A549 (cell line): Measurements from ENCODE around the gene HSD17B13.

Source experiments
- CTCF ChIP-seq: fragments of >200 bp; sonication (Bioruptor Twin); formaldehyde crosslinking; IDR thresholded peaks from 3 replicates; pipeline ENCODE4 v1.5.1; 2016
- EP300 ChIP-seq, 2 experiments: fragments of >200 bp; sonication (Bioruptor Twin); formaldehyde crosslinking; IDR thresholded peaks; 2 replicates in 1 of 2; 3 replicates in 1 of 2; pipeline ENCODE4 v1.6.1; 2016 to 2017
- ESRRA ChIP-seq: fragments of 150-350 bp; IDR thresholded peaks from 2 replicates; pipeline ENCODE4 v1.6.1; 2014; ENCODE audit warnings: mild to moderate bottlenecking, low read length, borderline replicate concordance
- FOSL2 ChIP-seq, 2 experiments: fragments of 450-650 bp in 1 of 2; fragments of >200 bp in 1 of 2; sonication (Bioruptor Twin) in 1 of 2; formaldehyde crosslinking; IDR thresholded peaks; 2 replicates each; pipeline versions ENCODE4 v1.5.0 to v1.6.1; 2016 to 2020; ENCODE audit warnings: mild to moderate bottlenecking in 1 of 2, moderate library complexity in 1 of 2
- JUN ChIP-seq, 2 experiments: fragments of >200 bp; sonication (Bioruptor Twin); formaldehyde crosslinking; IDR thresholded peaks; 2 replicates in 1 of 2; 3 replicates in 1 of 2; pipeline ENCODE4 v1.6.1; 2016 to 2017
- MAFK ChIP-seq: fragments of 450-650 bp; IDR thresholded peaks from 2 replicates; pipeline ENCODE4 v1.6.1; 2014; ENCODE audit not compliant: partially characterized antibody
- POLR2A ChIP-seq: IDR thresholded peaks from 2 replicates; pipeline ENCODE4 v1.6.1; 2012; ENCODE audit warnings: mild to moderate bottlenecking, low read length
- POLR2AphosphoS2 ChIP-seq: conservative IDR thresholded peaks from 2 replicates; pipeline ENCODE4 v1.6.1; 2012; ENCODE audit warnings: low read length, improper control_type of control experiment, inconsistent platforms
- RCOR1 ChIP-seq: fragments of 150-350 bp; IDR thresholded peaks from 2 replicates; pipeline ENCODE4 v1.6.1; 2014; ENCODE audit warnings: antibody characterized with exemption, low read length, low read depth
- REST ChIP-seq: fragments of 200-600 bp; sonication (generic); IDR thresholded peaks from 2 replicates; pipeline ENCODE4 v1.6.1; 2016; ENCODE audit warnings: antibody characterized with exemption, mild to moderate bottlenecking, moderate library complexity
- RNF2 ChIP-seq: fragments of 200-600 bp; sonication (generic); IDR thresholded peaks from 2 replicates; pipeline ENCODE4 v1.6.1; 2016; ENCODE audit warnings: low read depth, mild to moderate bottlenecking, antibody characterized with exemption, moderate library complexity, borderline replicate concordance
- TF ChIP-seq, protein P1 (sequence below): fragments of 450-650 bp; IDR thresholded peaks from 2 replicates; pipeline ENCODE4 v1.6.1; 2014; ENCODE audit warnings: antibody characterized with exemption

DNA sequence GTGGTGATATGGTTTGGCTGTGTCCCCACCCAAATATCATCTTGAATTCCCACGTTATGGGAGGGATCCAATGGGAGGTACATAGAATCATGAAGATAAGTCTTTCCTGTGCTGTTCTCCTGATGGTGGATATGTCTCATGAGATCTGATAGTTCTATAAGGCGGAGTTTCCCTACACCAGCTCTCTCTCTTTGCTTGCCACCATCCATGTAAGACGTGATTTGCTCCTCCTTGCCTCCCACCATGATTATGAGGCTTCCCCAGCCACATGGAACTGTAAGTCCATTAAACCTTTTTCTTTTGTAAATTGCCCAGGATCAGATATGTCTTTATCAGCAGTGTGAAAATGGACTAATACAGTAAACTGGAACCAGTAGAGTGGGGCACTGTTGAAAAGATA lies 39.5 kb downstream of the HSD17B13 start:
- TF ChIP-seq CTCF (no peak), JUN (IDR thresholded peaks at IDR 0.05) (no peak), MAFK (no peak), POLR2AphosphoS2 (no peak), FOSL2 (IDR thresholded peaks at IDR 0.05) (no peak), FOSL2 (CRISPR knock-in tag; IDR thresholded peaks at IDR 0.05) (no peak), EP300 (IDR thresholded peaks at IDR 0.05) (no peak), REST (no peak), RNF2 (no peak), RCOR1 (no peak), POLR2A (no peak), ESRRA (no peak)
- TF ChIP-seq, protein P1, sequence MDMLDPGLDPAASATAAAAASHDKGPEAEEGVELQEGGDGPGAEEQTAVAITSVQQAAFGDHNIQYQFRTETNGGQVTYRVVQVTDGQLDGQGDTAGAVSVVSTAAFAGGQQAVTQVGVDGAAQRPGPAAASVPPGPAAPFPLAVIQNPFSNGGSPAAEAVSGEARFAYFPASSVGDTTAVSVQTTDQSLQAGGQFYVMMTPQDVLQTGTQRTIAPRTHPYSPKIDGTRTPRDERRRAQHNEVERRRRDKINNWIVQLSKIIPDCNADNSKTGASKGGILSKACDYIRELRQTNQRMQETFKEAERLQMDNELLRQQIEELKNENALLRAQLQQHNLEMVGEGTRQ = no peak
